Gastroesophageal sphincter (tissue), 4 donors: ENCODE results near the gene SMARCE1. TPM values are rescaled to one million over a fixed set of nuclear protein-coding genes. Genes with fewer than 3 reads are reported as not detected.

ENCODE experiments used
- ATAC-seq: fragments of 150-250 bp; one replicate; pipeline ENCODE4 v1.9.1; 2016; ENCODE audit warnings: mild to moderate bottlenecking, moderate library complexity
- H3K27ac ChIP-seq, 4 donors: fragments of 200-600 bp; sonication (generic) in 3 of 4; 1 replicate in 3 of 4; 2 replicates in 1 of 4; pipeline ENCODE4 v1.5.1; 2016 to 2019
- H3K27me3 ChIP-seq: fragments of 200-600 bp; sonication (generic); one replicate; pipeline ENCODE4 v1.5.1; 2019
- H3K36me3 ChIP-seq, 2 donors: fragments of 200-600 bp; sonication (generic); one replicate each; pipeline ENCODE4 v1.5.1; 2019; ENCODE audit warnings: control low read depth in 1 of 2
- H3K4me1 ChIP-seq, 3 donors: fragments of 200-600 bp; sonication (generic); 1 replicate in 2 of 3; 2 replicates in 1 of 3; pipeline ENCODE4 v1.5.1; 2016 to 2019; ENCODE audit warnings: control low read depth in 2 of 3
- H3K4me3 ChIP-seq, 2 donors: fragments of 200-600 bp; sonication (generic); one replicate each; pipeline ENCODE4 v1.5.1; 2019; ENCODE audit warnings: mild to moderate bottlenecking in 1 of 2, moderate library complexity in 1 of 2
- H3K9me3 ChIP-seq, 3 donors: fragments of 200-600 bp; sonication (generic); one replicate each; pipeline ENCODE4 v1.5.1; 2017 to 2019; ENCODE audit warnings: control low read depth in 2 of 3
- EP300 ChIP-seq: sonication (generic); formaldehyde crosslinking; IDR thresholded peaks from one replicate; pipeline ENCODE4 v1.6.1; 2017; ENCODE audit warnings: antibody characterized with exemption, mild to moderate bottlenecking
- POLR2A ChIP-seq, 2 donors: fragments of 450-650 bp; IDR thresholded peaks; one replicate each; pipeline ENCODE4 v1.6.1; 2017; ENCODE audit warnings: antibody characterized with exemption in 2 of 2, mild to moderate bottlenecking in 2 of 2, moderate library complexity in 1 of 2
- POLR2AphosphoS5 ChIP-seq: sonication (generic); formaldehyde crosslinking; IDR thresholded peaks from one replicate; pipeline ENCODE4 v1.6.1; 2017; ENCODE audit warnings: antibody characterized with exemption
- WGBS, 2 donors: methylation state at CpG; one replicate each; pipeline ENCODE4 v1.1.5; 2018; ENCODE audit warnings: low coverage in 1 of 2; 5-methylcytosine and 5-hydroxymethylcytosine counted together
- total RNA-seq, 4 donors: library from RNA; depleted of rRNA; stranded (reverse); fragments of >200 nt; gene quantifications; one replicate each; pipeline ENCODE4 v1.1.0, GENCODE V29; 2016
- TF ChIP-seq, protein P1 (sequence below), 4 experiments: fragments of 200-600 bp in 2 of 4; fragments of 450-650 bp in 2 of 4; sonication (generic) in 1 of 4; IDR thresholded peaks; one replicate each; pipeline ENCODE4 v1.5.1; 2017 to 2019; ENCODE audit warnings: antibody characterized with exemption in 4 of 4, mild to moderate bottlenecking in 2 of 4, moderate library complexity in 2 of 4

SMARCE1 gene
- total RNA-seq, 4 donors from 2014 or later: 102 to 131 (median 109) TPM

DNA sequence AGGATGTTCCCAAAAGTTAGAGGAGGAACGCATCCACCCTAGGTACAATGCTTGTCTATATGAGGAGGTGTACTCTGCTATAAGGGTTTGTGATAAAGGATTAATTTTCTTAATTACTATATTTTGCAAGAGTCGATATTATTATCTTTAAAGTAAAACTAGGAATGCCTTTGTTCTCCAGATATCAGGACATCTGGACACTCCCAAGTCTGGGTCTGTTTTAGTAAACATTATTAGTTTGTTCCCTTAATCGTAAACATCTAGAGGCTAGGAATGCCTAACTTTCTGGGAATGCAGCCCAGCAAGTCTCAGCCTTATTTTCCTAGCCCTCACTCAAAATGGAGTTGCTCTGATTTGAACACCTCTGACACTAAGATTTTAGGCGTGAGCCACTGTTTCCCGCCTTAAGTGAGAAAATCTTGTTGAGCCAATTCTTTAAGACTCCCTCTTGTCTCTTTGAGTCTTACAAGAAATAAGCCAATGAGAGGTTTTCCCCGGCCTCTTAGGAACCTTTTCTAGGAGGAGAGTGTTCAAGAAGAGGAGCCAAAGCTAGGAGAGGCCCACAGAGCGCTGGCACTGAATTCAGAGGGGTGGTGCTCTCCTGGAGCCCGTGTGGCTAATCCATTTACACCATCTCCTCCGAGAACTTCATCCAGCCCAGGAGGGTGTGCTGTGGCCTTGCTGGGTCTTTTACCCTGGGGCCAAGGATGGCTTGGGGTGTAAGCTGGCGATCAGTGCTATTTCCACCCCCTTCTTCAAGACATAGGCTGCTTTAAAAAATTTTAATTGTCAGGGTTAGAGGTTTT is 40.9 kb downstream of the SMARCE1 start:
- WGBS, 2 donors: 73 to 74% methylated on average over 7 to 8 of the region's 10 CpGs
- H3K36me3 ChIP-seq: no peaks in the 10 kb centered on the region
- no peaks in the 10 kb centered on the region for H3K4me1 ChIP-seq
- TF ChIP-seq POLR2A (IDR thresholded peaks at IDR 0.05): no peak
- TF ChIP-seq EP300: no peak
- TF ChIP-seq POLR2AphosphoS5: no peak
- TF ChIP-seq, protein P1, sequence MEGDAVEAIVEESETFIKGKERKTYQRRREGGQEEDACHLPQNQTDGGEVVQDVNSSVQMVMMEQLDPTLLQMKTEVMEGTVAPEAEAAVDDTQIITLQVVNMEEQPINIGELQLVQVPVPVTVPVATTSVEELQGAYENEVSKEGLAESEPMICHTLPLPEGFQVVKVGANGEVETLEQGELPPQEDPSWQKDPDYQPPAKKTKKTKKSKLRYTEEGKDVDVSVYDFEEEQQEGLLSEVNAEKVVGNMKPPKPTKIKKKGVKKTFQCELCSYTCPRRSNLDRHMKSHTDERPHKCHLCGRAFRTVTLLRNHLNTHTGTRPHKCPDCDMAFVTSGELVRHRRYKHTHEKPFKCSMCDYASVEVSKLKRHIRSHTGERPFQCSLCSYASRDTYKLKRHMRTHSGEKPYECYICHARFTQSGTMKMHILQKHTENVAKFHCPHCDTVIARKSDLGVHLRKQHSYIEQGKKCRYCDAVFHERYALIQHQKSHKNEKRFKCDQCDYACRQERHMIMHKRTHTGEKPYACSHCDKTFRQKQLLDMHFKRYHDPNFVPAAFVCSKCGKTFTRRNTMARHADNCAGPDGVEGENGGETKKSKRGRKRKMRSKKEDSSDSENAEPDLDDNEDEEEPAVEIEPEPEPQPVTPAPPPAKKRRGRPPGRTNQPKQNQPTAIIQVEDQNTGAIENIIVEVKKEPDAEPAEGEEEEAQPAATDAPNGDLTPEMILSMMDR (IDR thresholded peaks at IDR 0.05): no peak
- H3K4me3 ChIP-seq: no peak overlapping the region
- ATAC-seq: no peak
- no peak overlapping the region for H3K27ac ChIP-seq
- no peaks in the 10 kb centered on the region for H3K9me3 ChIP-seq
- H3K27me3 ChIP-seq: no peaks in the 10 kb centered on the region

DNA sequence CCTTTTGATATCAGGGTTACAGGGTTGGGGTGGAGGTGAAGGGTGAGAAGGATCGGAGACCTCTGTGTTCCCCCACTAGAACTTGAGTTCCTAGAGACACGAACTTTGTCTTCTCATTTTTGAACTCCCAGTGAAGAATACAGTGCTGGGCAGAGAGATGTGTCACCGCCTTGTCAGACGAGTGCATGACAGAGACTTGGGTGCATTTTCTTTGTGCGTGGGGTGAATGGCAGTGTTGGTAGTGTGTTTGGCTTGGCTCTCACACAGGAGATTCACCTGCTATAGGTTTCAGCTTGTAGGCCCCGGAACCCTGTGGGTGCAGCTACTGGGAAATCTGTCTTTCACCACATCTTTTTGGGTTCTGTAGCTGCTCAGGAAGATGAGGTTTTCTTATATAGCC is 42.3 kb downstream of the SMARCE1 start:
- no peaks in the 10 kb centered on the region for H3K9me3 ChIP-seq
- ATAC-seq: no peak
- no peaks in the 10 kb centered on the region for H3K36me3 ChIP-seq
- H3K4me3 ChIP-seq: no peak overlapping the region
- no peak for TF ChIP-seq EP300
- TF ChIP-seq, protein P1 (IDR thresholded peaks at IDR 0.05): no peak
- no peak for TF ChIP-seq POLR2AphosphoS5
- no peak for TF ChIP-seq POLR2A (IDR thresholded peaks at IDR 0.05)
- H3K27ac ChIP-seq: no peak overlapping the region
- no peaks in the 10 kb centered on the region for H3K27me3 ChIP-seq
- H3K4me1 ChIP-seq: no peaks in the 10 kb centered on the region
- 90 to 100% methylated on average over 2 to 4 of the region's 6 CpGs for WGBS, 2 donors

DNA sequence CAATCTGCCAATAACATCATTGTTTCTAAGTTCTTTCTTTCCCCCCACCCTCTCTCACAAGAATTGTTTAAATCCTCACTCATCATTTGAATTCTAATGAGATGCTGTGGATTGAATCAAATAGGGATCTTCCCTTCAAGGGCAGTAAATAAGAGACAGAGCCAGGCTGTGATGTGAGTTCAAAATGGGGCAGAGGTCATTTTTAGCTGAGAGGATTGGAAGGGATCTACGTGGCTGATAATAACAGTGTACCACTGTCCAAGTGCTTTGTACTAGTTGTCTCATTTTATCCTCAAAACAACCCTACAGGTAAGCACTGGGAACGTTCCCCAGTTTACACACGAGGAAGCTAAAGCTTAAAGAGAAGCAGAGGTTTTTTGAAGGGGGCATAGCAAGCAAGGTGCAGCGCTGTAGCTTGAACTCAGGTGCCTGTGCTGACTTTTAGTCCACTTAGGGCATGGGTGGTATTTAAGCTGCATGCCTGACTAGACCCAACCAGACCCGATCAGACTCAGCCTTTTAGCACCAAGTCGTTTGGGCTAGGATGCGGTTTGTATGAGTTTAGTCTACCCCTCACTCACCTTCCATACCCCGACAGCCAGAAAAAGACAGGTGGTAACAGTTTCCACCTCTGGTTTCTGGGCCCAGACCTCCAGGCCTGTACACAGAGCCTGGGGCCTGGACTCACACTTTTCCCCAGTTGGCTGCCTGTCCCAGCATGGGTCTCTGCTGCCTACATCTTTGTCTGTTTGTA is 43.1 kb downstream of the SMARCE1 start:
- no peak for ATAC-seq
- TF ChIP-seq POLR2A (IDR thresholded peaks at IDR 0.05): no peak
- TF ChIP-seq EP300: no peak
- TF ChIP-seq, protein P1 (IDR thresholded peaks at IDR 0.05): no peak
- no peak for TF ChIP-seq POLR2AphosphoS5
- Histone ChIP-seq H3K27me3 (no peaks in the 10 kb centered on the region), H3K4me3 (no peak overlapping the region), H3K9me3 (no peaks in the 10 kb centered on the region), H3K4me1 (no peaks in the 10 kb centered on the region), H3K27ac (no peak overlapping the region), H3K36me3 (no peaks in the 10 kb centered on the region)
- WGBS, 2 donors: 78 to 80% methylated on average over 3 to 5 of the region's 8 CpGs

DNA sequence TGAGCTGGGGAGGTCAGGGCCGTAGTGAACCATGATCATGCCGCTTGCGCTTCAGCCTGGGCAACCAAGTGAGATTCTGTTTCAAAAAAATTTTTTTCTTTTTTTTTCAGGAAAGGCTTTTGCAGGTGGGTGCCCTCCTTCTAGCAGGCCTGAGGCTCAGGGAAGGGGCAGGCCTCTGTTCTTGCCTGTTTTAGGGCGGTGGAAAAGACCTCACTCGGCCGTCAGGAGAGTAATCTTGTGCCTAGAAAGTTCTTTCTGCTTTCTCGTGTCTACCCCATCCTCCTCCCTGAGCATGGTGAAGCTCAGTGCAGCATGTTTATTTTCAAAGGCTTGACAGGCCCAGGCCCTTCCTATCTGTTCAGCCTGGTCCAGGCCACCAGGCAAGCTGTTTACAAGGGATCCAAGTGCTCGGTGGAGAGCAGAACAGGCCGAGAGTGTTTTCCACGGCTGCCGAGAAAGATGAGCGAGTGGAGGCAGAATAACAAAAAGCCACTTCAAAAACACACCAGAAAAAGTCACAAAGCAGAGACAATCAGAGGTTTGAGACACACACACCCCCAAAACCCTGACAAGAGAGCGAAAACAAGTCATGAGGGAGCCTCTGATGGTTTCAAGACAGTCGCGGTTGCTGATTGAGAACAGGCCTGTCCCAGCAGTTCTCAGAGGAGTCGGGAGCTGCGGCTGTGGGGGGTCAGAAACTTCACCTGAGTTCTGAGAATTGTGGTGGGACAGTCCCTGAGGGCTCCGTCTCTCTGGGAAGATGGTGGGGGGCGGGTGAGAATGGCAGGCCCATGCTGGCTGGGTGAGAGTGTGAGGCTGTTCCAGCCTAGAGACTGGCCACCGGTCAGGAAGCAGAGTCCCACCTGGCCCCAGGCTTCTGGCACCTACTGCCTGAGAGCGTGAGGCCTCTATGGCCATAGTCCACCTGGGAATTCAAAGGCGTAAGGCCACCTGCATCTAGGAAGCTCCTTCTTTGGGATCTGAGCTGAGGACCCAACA is 44.9 kb downstream of the SMARCE1 start:
- Histone ChIP-seq H3K4me1 (no peaks in the 10 kb centered on the region), H3K36me3 (no peaks in the 10 kb centered on the region), H3K27ac (no peak overlapping the region), H3K9me3 (no peaks in the 10 kb centered on the region), H3K27me3 (no peaks in the 10 kb centered on the region), H3K4me3 (no peak overlapping the region)
- 65 to 82% methylated on average over 6 to 12 of the region's 22 CpGs for WGBS, 2 donors
- ATAC-seq: no peak
- TF ChIP-seq, protein P1 (IDR thresholded peaks at IDR 0.05): no peak
- TF ChIP-seq EP300 (no peak), POLR2AphosphoS5 (no peak), POLR2A (IDR thresholded peaks at IDR 0.05) (no peak)
